Heart right ventricle (tissue), 16 donors: ENCODE results near the gene NCR3LG1. TPM values are rescaled to one million over a fixed set of nuclear protein-coding genes. Genes with fewer than 3 reads are reported as not detected.

ENCODE experiments used
- ATAC-seq, 8 donors: fragments of 200-7000 bp; cut with Tn5 transposase; one replicate each; pipeline ENCODE4 v1.9.1; 2020; ENCODE audit warnings: mild to moderate bottlenecking in 8 of 8, moderate library complexity in 8 of 8, moderate number of reproducible peaks in 1 of 8
- DNase-seq, 2 donors: peaks; one replicate each; pipeline ENCODE4 v3.0.0-alpha.2; 2020
- H3K27ac ChIP-seq, 10 donors: fragments of 200-600 bp; sonication (generic) in 2 of 10; one replicate each; pipeline versions ENCODE4 v1.5.0 to v1.8.0; 2020 to 2022; ENCODE audit warnings: mild to moderate bottlenecking in 3 of 10
- H3K27me3 ChIP-seq, 7 donors: fragments of 200-600 bp; one replicate each; pipeline ENCODE4 v1.8.0; 2021 to 2022; ENCODE audit warnings: mild to moderate bottlenecking in 2 of 7
- H3K36me3 ChIP-seq, 9 donors: fragments of 200-600 bp; sonication (generic) in 1 of 9; one replicate each; pipeline versions ENCODE4 v1.5.0 to v1.8.0; 2020 to 2022; ENCODE audit warnings: mild to moderate bottlenecking in 2 of 9
- H3K4me1 ChIP-seq, 9 donors: fragments of 200-600 bp; sonication (generic) in 1 of 9; one replicate each; pipeline versions ENCODE4 v1.5.0 to v1.8.0; 2020 to 2022; ENCODE audit warnings: mild to moderate bottlenecking in 4 of 9
- H3K4me3 ChIP-seq, 10 donors: fragments of 200-600 bp; sonication (generic) in 2 of 10; one replicate each; pipeline versions ENCODE4 v1.5.0 to v1.8.0; 2020 to 2022; ENCODE audit warnings: mild to moderate bottlenecking in 7 of 10, moderate library complexity in 2 of 10
- H3K9me3 ChIP-seq, 11 donors: fragments of 200-600 bp in 10 of 11; sonication (generic) in 2 of 11; one replicate each; pipeline versions ENCODE4 v1.5.0 to v1.8.0; 2013 to 2022; ENCODE audit warnings: mild to moderate bottlenecking in 2 of 11, control low read depth in 1 of 11, moderate library complexity in 1 of 11
- CTCF ChIP-seq, 9 donors: fragments of 200-600 bp; sonication (generic) in 2 of 9; IDR thresholded peaks; one replicate each; pipeline versions ENCODE4 v1.5.0 to v1.8.0; 2021 to 2022; ENCODE audit warnings: antibody characterized with exemption in 9 of 9, mild to moderate bottlenecking in 5 of 9, moderate library complexity in 1 of 9
- WGBS, 2 donors: extraction: QIAGEN DNeasy Blood & Tissue Kit; methylation state at CpG; one replicate each; pipeline ENCODE4 v1.1.7; 2013; ENCODE audit warnings: inconsistent platforms in 1 of 2; 5-methylcytosine and 5-hydroxymethylcytosine counted together
- intact Hi-C, 10 donors: fragments of 100-400 bp; cut with DNase I; formaldehyde crosslinking; loops; one replicate each; pipeline versions ENCODE4 v1.11.1 to v1.14.2; 2022
- polyA plus RNA-seq, 2 donors: library from polyadenylated mRNA; stranded (reverse); fragments of 200-250 nt; gene quantifications; one replicate each; pipeline ENCODE4 v1.2.3, GENCODE V29; 2013
- total RNA-seq, 10 donors: library from RNA; stranded (reverse); fragmentation: NEBNext Ultra II Directional in 3 of 10; extraction: Animal tissue kit (Norgen Biotek cat#: 25700) in 3 of 10; gene quantifications; one replicate each; pipeline versions ENCODE4 v1.2.1 to v1.2.4, GENCODE V29; 2021 to 2023
- donor health status: Arrhythmogenic right ventricular cardiomyopathy.
- donor health status: ischemic (EF 13 %, LVEDD 7.1; RV severe dilation, severe dysfunction).
- donor health status: healthy with polysubstance abuse.
- donor health status: DM: no; HTN: yes; CAD: no.
- donor health status: DM: no; HTN: no; CAD: no.
- donor health status: ischemic (EF 25% LVEDD 6.9; RV normal size, moderate dysfunction).
- donor health status: ischemic (EF 25% LVEDD 5.7; RV mildly dilated, moderate dysfunction).
- donor health status: healthy.
- donor health status: DM: yes; HTN: yes; CAD: no.
- donor health status: Ischemic cardiomyopathy.
- donor health status: ischemic (EF 35%, LVEDD 5.7; RV mildly dilated, moderate dysfunction).
- donor health status: nonischemic (EF 11% LVEDD 7.7; RV severe dilation, severe dysfunction).
- donor health status: DM: yes; HTN: yes; CAD: no.
- donor health status: PGD.
- donor health status: ischemic (EF 29% LVEDD 5.4; RV normal size, mild dysfunction).
- donor health status: nonischemic (EF 23%, LVEDD 6.1; RV moderate dilation, normal function).

The NCR3LG1 gene
- total and polyA plus RNA-seq, 12 donors = 0.07 to 2.1 (median 1.1) TPM

- intact Hi-C loops = loop anchor here in 1 of 10 donors (5.0 kb wide), 1 partner anchor 128 kb away; no protein-coding TSS in a partner anchor
- Histone ChIP-seq H3K27me3 (no peaks in the 10 kb centered on the region), H3K27ac (no peak overlapping the region), H3K4me1 (peaks cover 0 to 15% (median 0%) of the 10 kb centered on the region in 9 donors), H3K9me3 (peaks cover 0 to 13% (median 0%) of the 10 kb centered on the region in 11 donors), H3K4me3 (no peak overlapping the region), H3K36me3 (peaks cover 0 to 6% (median 0%) of the 10 kb centered on the region in 9 donors)
- no peak for DNase-seq
- 85% methylated on average over 7 of the region's 7 CpGs for WGBS, 2 donors
- ATAC-seq = no peak
- no peak for TF ChIP-seq CTCF (IDR thresholded peaks at IDR 0.05)
Measured at GRCh38 chr11:17379383-17380180, 28.0 kb downstream of the NCR3LG1 start.

GRCh38 chr11:17381156-17381555 is 29.6 kb downstream of the NCR3LG1 start:
- ATAC-seq (no peak), DNase-seq (no peak)
- Histone ChIP-seq H3K9me3 (peaks cover 0 to 8% (median 0%) of the 10 kb centered on the region in 11 donors), H3K27ac (no peak overlapping the region), H3K27me3 (no peaks in the 10 kb centered on the region), H3K4me1 (peaks cover 0 to 23% (median 5%) of the 10 kb centered on the region in 9 donors), H3K36me3 (peaks cover 0 to 6% (median 0%) of the 10 kb centered on the region in 9 donors), H3K4me3 (no peak overlapping the region)
- intact Hi-C loops = loop anchor here in 1 of 10 donors (5.0 kb wide), 1 partner anchor 126 kb away; no protein-coding TSS in a partner anchor
- 68 to 70% methylated on average over 4 of the region's 4 CpGs for WGBS, 2 donors
- TF ChIP-seq CTCF (IDR thresholded peaks at IDR 0.05) = no peak

GRCh38 chr11:17382046-17382728 is 30.6 kb downstream of the NCR3LG1 start:
- Histone ChIP-seq H3K36me3 (peaks cover 0 to 6% (median 0%) of the 10 kb centered on the region in 9 donors), H3K27ac (no peak overlapping the region), H3K4me1 (peaks cover 0 to 25% (median 7%) of the 10 kb centered on the region in 9 donors), H3K4me3 (no peak overlapping the region), H3K9me3 (peaks cover 0 to 8% (median 0%) of the 10 kb centered on the region in 11 donors), H3K27me3 (peaks cover 0 to 6% (median 0%) of the 10 kb centered on the region in 7 donors)
- ATAC-seq (no peak), DNase-seq (no peak)
- intact Hi-C loops = loop anchor here in 1 of 10 donors (5.0 kb wide), 1 partner anchor 125 kb away; no protein-coding TSS in a partner anchor
- no peak for TF ChIP-seq CTCF (IDR thresholded peaks at IDR 0.05)
- 71 to 73% methylated on average over 8 of the region's 8 CpGs for WGBS, 2 donors

- no peak for TF ChIP-seq CTCF (IDR thresholded peaks at IDR 0.05)
- 83 to 90% methylated on average over 1 of the region's 1 CpG for WGBS, 2 donors
- no peak for DNase-seq
- Histone ChIP-seq H3K27ac (no peak overlapping the region), H3K9me3 (peaks cover 0 to 8% (median 0%) of the 10 kb centered on the region in 11 donors), H3K36me3 (peaks cover 0 to 4% (median 0%) of the 10 kb centered on the region in 9 donors), H3K4me1 (peaks cover 0 to 34% (median 8%) of the 10 kb centered on the region in 9 donors), H3K4me3 (no peak overlapping the region), H3K27me3 (peaks cover 0 to 14% (median 10%) of the 10 kb centered on the region in 7 donors)
- no peak for ATAC-seq
- intact Hi-C loops = loop anchor here in 2 of 10 donors (1.0 to 5.0 kb wide), 2 partner anchors 121 to 124 kb away; no protein-coding TSS in a partner anchor
Measured at GRCh38 chr11:17383461-17383860, 31.9 kb downstream of the NCR3LG1 start.
